NK-92 (cell line): ENCODE results near the gene HOXC12.

Source experiments
- DNase-seq: peaks from one replicate; lab custom pipeline; 2025; ENCODE audit not compliant: unreplicated experiment; lab: John Stamatoyannopoulos, UW

HOXC12 gene

DNA sequence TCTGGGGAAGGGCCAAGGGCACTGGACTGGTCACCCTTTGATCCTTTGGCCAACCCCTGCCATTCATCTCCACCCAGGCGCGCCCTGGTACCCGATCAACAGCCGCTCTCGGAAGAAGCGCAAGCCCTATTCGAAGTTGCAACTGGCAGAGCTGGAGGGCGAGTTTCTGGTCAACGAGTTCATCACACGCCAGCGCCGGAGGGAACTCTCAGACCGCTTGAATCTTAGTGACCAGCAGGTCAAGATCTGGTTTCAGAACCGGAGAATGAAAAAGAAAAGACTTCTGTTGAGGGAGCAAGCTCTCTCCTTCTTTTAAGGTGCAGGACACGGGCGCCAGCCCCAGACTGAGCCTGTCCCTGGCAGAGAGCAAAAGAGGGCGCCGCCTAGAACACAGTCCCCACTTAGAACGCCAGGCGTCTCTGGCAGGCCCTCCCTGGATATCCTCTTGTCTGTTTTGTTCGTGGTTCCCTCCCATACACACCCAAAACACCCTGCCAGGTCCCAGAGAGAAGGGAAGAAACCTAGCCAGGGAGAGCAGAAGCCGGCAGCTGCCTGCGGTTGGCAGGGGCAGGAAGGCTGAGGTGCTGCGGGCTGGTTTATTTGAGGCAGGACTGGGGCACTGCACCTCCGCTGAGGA is 1.7 kb downstream of the HOXC12 start:
- no peak for DNase-seq

DNA sequence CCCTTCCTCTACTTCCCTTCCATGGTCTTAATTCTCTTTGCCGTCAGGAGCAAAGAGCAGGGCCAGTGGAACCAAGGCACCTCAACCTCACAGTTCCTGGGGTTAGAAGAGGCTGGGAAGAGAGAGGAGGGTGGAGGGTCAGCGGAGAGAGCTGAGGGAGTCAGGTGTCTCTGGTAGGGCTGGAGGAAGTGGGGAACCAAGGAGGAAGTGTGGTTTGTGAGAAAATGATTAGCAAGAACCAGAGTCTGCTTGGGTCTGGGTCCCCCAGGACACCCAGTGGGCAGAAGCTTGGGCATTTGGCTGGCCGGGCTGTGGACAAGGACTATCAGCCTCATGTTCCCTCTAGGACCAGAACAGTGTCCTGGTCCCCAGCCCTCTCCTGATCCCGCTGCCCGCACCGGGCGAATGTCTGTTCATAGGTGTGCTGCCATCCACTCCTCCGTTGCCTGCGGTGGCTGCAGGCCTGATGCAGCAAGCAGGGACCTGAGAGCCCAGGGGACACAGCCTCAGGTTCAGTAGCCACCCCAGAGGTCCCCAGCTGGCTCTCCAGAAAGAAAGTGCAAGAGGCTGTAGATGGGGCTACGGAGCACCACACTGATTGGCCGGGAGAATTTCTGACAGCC is 2.3 kb downstream of the HOXC12 start:
- DNase-seq = no peak

DNA sequence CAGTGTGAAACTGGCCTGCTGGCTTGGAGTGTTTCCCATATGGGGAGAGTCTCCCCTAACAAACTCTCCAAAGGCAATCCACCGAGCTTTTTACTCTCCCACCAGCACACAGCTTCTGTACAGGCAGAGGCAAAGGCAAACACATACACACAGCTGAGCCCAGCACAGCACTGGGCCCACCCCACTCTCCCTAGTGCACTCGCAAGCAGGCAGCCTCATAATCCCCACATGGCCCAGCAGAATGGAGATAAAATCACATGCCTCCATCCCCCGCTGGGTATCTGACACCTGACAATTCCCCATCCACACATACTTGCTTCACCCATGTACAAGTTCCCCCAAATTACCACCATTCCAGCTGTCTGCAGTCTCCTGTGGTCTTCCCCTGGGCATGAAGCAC is 3.4 kb downstream of the HOXC12 start:
- no peak for DNase-seq

- no peak for DNase-seq
Measured at GRCh38 chr12:53959314-53959713, 4.6 kb downstream of the HOXC12 start.

DNA sequence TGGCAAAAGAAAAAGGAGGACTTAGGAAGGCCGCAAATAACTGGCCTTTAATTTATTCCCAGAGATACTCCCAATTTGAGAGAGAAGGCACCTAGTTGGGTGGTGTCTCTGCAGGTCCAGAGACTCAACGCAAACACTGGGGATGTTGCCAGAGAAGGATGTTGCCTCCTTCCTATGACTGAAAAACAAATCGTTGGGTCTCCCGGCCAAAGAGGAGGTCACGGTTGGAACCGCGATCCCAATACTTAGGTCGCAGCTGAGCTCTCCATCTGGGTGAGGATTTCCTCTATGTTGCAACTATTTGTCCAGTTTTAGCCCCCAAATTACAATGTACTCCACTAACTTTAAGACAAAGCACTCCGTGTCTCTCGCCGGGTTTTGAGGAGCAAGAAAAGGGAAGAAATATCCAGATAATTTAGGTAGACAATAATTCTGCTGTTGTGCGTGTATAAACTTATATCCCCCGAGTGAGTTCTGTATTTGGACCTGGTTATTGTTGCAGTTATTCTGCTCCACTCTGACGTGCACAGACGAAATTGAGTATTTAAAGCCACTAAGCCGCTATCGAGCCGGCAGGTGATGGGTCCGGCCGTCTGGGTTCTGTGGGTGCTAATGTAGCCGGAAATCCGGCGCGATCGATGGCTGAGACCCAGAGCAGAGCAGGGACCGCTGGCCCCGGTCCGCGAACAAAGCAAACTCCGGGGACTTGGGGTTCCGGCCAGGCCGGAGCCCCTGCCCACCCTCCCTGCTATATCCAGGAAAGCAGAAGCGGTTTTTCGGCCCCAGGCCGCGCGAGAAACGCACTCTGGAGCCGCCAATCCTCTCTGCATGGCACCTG is 5.7 kb downstream of the HOXC12 start:
- DNase-seq = no peak

DNA sequence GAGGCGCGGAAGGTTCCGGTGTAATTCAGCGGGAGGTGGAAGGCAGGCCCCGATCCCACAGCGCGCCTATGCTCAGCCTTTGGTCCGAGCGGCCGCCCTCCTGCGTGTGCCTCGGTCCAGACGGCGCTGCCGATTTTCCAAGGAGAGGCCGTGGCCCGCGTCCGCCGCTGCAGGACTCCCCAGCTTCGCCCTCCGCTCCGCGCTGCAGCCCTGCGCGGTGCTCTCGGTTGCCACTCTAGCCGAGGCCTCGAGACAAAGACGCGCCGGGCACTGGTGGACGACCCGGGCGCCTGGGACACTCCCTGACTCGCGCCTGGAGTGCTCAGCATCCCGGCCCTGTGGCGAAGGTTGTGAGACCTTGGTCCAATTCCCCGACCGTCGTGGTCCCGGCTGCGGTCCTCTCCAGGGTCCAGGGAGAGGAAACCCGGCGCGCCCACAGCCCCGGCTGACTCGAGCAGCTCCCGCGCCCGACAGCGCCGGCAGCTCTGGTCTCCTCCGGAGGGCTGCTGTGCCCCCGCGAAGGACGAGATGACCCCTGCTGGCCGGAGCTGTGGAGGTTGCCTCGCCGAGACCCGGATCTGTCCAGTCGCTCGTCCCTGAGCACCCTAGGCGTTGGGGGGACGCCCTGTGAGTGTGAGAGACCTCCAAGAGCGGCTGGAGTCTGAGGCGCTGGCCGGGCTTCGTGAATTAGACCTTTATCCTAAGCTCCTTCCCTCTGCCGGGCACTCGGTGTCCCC is 6.5 kb downstream of the HOXC12 start:
- no peak for DNase-seq

GRCh38 chr12:53963005-53963404 is 8.3 kb downstream of the HOXC12 start:
- no peak for DNase-seq

DNA sequence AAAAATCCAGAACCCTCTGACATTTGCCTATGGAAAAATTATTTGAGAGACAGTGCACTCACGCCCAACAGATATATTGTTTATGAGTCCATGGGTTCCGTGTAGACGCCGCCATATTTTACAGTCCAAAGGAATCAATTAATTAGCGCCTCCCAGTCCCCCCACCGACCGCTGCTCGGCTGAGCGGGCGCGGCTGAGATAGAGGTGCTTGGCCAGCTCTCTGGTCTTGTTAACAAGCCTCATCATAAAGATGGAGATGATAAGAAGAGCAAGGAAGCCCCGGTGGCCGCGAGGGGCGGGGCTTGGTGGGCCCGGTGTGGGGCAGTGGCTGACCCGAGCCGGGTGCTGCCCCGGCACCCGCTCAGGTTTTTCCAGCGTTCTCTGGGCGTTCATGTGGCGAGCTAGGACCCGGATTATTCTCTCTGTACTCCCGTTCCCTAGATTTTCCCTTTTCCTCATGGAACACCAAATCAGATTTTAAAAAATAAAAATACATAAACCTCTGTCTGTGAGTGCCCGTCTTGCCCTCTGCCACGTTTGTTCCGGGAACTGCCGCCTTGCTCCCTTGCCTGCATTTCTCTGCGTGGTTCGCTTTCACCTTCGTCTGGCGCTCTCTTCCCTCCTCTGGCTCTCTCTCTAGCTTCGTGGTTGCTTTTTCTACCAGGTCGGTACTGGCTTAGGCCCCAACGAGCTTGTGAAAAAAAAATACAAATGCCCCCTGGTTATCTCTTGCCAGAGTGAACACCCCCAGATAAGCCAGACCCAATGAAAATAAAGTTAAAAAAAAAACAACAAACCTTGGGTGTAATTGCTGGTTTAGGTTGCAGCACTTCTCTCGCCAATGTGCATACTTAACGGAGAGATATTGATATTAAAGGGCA is 9.0 kb downstream of the HOXC12 start:
- no peak for DNase-seq

DNA sequence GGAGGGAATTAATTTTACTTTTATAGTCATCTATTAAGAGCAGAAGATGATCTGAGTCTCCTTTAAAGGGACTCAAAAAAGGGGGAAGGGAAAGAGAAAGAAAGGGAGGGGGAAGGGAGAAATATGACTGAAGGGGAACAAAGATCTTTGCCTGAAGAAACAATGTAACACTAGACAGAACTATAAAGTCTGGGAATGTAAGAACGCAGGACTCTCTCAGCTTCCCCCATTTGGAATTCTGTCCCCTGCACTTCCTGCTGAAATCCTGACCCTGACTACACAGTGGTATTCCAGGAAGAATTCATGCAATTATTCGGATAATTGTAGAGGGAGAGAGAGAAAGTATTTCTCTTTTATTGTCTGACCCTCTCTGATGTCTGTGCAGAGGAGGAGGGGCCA is 9.6 kb downstream of the HOXC12 start:
- no peak for DNase-seq

DNA sequence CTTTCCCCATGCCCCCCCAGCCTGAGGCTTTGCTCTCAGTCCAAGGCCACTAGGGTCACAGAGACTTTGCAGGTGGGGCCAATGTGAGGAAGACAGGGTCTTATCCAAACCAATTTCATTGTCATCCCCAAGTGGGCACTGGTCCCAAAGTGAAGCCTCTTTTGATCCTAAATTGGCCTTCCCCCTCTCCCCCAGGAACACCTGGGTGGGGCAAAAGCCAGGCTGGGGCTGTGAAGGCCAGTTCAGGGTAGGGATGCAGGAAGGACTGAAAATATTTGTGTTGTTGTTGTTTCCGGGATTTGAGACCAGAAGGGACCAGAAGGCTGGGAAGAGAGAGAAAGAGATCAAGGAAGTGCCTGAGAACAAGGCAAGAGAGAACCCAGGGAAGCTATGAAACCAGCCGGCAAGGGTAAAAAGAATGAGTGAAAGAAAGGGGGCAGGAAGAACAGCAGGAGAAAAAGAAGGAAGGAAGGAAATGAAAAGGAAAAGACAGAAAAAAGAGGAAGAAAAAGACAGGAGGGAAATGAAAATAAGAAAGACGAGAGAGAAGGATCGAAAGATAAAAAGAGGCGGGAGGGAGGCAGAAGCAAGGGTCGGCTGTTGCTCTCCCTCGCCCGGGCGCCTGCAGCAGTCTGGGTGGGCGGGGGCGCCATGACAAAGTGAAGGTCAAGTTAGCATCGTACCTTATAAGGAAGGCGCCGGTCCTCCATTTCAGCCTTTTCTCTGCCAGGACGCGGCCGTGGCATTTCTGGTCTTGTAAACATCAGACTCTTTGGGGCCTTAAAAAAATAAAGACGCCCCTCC is 10.8 kb downstream of the HOXC12 start:
- DNase-seq = no peak

DNA sequence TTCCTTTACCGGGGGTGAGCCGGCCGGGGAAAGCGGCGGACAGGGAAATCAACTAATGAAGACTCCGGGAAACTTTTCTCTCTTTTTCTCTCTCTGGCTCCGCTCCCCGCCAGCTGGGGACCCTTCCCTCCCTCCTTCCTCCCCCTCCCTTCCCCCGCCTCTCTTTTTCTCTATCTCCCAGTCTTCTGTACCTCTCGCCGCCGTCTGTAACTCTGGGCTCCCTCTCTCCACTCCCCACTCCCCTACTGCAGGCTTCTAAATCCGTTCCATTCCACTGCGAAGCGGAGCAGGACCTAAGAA is 11.3 kb downstream of the HOXC12 start:
- DNase-seq = no peak

- DNase-seq = no peak
Measured at GRCh38 chr12:53966385-53967133, 11.9 kb downstream of the HOXC12 start.

DNA sequence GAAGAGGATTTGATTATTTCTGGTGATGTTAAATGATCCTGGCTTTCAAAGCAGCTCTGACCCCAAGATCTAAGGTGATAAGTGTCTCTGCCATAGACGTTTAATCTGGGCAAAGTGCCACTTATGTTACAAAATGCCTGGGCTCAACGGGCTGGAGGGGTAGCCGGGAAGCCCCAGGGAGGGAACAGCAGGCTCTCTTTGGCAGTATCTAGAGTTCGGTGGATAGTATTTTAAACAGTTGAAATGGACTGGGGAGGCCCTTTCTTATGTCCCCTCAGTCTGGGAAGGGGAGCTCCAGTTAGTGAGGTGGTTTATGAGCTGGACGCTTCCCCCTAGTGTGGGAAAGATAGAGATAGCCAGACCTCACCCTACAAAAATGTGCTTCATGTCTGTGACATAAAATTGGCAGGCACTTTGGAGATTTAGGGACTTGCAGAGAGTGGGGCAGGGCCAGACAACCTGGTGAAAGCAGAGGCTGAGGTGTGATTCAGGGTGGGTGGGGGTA is 12.8 kb downstream of the HOXC12 start:
- DNase-seq = no peak

DNA sequence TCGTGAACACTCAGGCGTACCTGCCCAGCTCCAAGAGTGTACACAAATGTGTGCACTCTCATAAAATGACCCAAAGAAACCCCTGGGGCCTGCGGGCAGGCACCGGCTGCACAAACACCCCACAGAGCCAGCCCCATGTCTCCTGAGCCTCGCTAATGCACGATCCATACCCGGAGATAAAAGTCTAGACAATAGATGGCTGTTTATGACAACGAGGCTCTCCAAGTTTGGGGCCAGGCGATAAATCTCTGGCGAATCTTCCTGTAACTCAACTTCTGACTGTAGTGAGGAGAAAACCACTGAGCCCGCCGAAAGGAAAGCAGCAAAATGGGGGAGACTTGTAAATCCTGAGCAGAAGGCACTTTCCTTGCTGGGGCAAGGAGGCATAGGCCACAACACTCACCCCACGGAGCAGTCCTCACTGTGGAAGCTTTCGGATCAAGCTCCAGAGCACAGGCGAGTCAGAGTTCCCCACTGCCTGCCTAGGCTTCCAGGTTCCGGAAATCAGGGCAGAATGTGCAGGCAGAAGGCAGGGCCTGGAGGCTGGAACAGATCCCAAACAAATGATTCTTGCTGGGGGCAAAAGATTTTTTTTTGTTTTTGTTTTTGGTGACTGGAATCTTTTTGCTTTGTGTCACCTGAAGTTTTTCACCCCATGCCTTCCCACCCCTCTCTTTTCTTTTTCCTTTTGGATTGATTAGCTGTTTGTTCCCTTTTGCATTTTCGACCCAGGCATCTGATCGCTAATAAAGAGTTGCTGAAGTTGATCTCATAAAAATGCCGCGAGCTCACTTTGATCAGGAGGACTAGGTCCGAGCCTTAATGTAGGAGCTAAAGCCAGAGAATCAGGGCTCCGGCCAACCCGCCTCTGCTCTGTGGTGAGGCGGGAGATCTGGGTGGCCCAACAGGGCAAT is 13.8 kb downstream of the HOXC12 start:
- DNase-seq = no peak

- DNase-seq = no peak
Measured at GRCh38 chr12:53969588-53970259, 15.0 kb downstream of the HOXC12 start.

- DNase-seq = no peak
Measured at GRCh38 chr12:53970451-53970850, 15.7 kb downstream of the HOXC12 start.

DNA sequence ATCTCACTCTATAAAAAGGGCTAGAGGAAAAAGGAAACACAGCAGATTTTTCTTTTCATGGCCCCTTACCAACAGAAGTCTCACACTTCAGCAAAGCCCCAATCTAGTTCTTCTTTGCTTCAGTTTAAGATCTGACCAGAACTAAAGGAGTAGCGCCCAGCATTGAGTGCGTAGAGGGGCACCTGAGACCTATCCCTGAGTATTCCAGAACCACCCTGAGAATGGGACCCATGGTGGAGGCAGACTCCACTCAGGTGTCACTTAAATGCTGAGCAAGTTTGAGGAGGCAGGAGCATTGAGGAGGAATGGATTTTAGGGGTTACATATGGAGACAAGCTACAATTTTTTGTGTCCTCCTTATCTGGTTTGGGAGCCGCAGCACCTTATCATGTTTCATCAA is 16.4 kb downstream of the HOXC12 start:
- no peak for DNase-seq
